Measurements from ENCODE around the gene METTL25. TPM values are rescaled to one million over a fixed set of nuclear protein-coding genes. Genes with fewer than 3 reads are reported as not detected.

The METTL25 gene
- polyA plus RNA-seq, 1 of the 3 experiments (the other 2 are of a cell fraction), result 3.0 TPM

DNA sequence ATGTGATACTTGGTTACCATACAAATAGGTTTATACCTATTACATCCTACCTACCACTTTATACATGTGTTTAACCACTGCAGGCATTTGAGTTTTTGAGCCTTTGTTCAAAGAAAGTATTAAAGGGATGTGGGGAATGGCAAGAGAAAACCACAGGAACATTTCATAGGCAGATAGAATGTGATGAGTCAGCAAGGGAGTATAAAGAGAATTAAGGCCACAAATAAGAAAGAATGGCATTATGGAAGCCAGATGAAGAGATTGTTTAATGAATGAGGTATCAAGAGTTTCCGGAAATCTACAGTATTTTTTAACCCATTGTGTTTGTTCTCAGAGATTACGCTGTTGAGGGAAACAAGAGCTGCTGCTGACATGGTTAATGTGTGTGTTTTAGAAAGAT lies 66.9 kb downstream of the METTL25 start:
- 59% methylated on average over 2 of the region's 2 CpGs for WGBS (ENCODE audit: low lambda C conversion rate)
- H3K27ac ChIP-seq (ENCODE audit: low read depth in 2 of 2, low read length in 1 of 2), result peak overlapping the region in 1 of 2 experiments; percentile 39; a peak in 1 of 4 replicates

More for the DNA sequence above, 66.9 kb downstream of the METTL25 start:
- DNase-seq, result no peak
- no peaks in the 10 kb centered on the region for H3K36me3 ChIP-seq (replicated peaks in 1 of 2; ENCODE audit: control insufficient read depth in 1 of 2, insufficient read depth in 2 of 2, low read length in 1 of 2)
- H3K4me1 ChIP-seq (ENCODE audit: control insufficient read depth in 1 of 2, insufficient read depth in 2 of 2, low read depth in 1 of 2, low read length in 1 of 2), result peaks cover 0 to 3% of the 10 kb centered on the region in 2 experiments; a peak in 1 of 4 replicates
- ChIA-PET POLR2A (no interaction called here), CTCF (no interaction called here)
- TF ChIP-seq, protein P1, sequence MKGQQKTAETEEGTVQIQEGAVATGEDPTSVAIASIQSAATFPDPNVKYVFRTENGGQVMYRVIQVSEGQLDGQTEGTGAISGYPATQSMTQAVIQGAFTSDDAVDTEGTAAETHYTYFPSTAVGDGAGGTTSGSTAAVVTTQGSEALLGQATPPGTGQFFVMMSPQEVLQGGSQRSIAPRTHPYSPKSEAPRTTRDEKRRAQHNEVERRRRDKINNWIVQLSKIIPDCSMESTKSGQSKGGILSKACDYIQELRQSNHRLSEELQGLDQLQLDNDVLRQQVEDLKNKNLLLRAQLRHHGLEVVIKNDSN (IDR thresholded peaks at IDR 0.05; ENCODE audit: borderline replicate concordance, low read depth), result no peak
- TF ChIP-seq YY1 (IDR thresholded peaks at IDR 0.05; ENCODE audit: low read depth) (no peak), GATA2 (CRISPR knock-in tag; IDR thresholded peaks at IDR 0.05) (no peak), MEF2A (IDR thresholded peaks at IDR 0.05; ENCODE audit: borderline replicate concordance, low read depth) (no peak), FOXJ3 (CRISPR knock-in tag; IDR thresholded peaks at IDR 0.05) (no peak), RXRA (IDR thresholded peaks at IDR 0.05; ENCODE audit: borderline replicate concordance, low read depth) (no peak), RAD21 (IDR thresholded peaks at IDR 0.05; ENCODE audit: low read length) (no peak), MXI1 (IDR thresholded peaks at IDR 0.05; ENCODE audit: low read depth, low read length) (no peak), FOSL2 (IDR thresholded peaks at IDR 0.05; ENCODE audit: borderline replicate concordance, low read depth) (peak; percentile 60; the same call in 1 of the 2 replicates), GABPA (IDR thresholded peaks at IDR 0.05; ENCODE audit: low read depth) (no peak), NFIC (IDR thresholded peaks at IDR 0.05; ENCODE audit: borderline replicate concordance) (no peak), JUND (IDR thresholded peaks at IDR 0.05) (peak; percentile 54; the same call in 1 of the 2 replicates), TCF12 (IDR thresholded peaks at IDR 0.05) (peak; percentile 59), POLR2AphosphoS5 (IDR thresholded peaks at IDR 0.05; ENCODE audit: low read depth, low read length) (no peak), TAF1 (IDR thresholded peaks at IDR 0.05; ENCODE audit: borderline replicate concordance, low read depth, low read length) (no peak)
- TF ChIP-seq, protein P2, sequence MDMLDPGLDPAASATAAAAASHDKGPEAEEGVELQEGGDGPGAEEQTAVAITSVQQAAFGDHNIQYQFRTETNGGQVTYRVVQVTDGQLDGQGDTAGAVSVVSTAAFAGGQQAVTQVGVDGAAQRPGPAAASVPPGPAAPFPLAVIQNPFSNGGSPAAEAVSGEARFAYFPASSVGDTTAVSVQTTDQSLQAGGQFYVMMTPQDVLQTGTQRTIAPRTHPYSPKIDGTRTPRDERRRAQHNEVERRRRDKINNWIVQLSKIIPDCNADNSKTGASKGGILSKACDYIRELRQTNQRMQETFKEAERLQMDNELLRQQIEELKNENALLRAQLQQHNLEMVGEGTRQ (IDR thresholded peaks at IDR 0.05; ENCODE audit: borderline replicate concordance, low read depth, low read length), result no peak
- TF ChIP-seq, protein P3, sequence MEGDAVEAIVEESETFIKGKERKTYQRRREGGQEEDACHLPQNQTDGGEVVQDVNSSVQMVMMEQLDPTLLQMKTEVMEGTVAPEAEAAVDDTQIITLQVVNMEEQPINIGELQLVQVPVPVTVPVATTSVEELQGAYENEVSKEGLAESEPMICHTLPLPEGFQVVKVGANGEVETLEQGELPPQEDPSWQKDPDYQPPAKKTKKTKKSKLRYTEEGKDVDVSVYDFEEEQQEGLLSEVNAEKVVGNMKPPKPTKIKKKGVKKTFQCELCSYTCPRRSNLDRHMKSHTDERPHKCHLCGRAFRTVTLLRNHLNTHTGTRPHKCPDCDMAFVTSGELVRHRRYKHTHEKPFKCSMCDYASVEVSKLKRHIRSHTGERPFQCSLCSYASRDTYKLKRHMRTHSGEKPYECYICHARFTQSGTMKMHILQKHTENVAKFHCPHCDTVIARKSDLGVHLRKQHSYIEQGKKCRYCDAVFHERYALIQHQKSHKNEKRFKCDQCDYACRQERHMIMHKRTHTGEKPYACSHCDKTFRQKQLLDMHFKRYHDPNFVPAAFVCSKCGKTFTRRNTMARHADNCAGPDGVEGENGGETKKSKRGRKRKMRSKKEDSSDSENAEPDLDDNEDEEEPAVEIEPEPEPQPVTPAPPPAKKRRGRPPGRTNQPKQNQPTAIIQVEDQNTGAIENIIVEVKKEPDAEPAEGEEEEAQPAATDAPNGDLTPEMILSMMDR (IDR thresholded peaks at IDR 0.05), result no peak
- TF ChIP-seq, protein P4, sequence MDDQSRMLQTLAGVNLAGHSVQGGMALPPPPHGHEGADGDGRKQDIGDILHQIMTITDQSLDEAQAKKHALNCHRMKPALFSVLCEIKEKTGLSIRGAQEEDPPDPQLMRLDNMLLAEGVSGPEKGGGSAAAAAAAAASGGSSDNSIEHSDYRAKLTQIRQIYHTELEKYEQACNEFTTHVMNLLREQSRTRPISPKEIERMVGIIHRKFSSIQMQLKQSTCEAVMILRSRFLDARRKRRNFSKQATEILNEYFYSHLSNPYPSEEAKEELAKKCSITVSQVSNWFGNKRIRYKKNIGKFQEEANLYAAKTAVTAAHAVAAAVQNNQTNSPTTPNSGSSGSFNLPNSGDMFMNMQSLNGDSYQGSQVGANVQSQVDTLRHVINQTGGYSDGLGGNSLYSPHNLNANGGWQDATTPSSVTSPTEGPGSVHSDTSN (IDR thresholded peaks at IDR 0.05), result peak; percentile 26
- no peaks in the 10 kb centered on the region for H3K27me3 ChIP-seq (ENCODE audit: insufficient read depth)
- H4K20me1 ChIP-seq (ENCODE audit: insufficient read depth), result no peaks in the 10 kb centered on the region
- H3K9me2 ChIP-seq, result no peaks in the 10 kb centered on the region
- no peaks in the 10 kb centered on the region for H3K9me3 ChIP-seq
- H3K79me2 ChIP-seq (ENCODE audit: insufficient read depth), result no peaks in the 10 kb centered on the region
- no peak overlapping the region for H3K4me3 ChIP-seq (ENCODE audit: low read depth in 2 of 2, low read length in 1 of 2)
- H3F3A ChIP-seq (replicated peaks; ENCODE audit: insufficient read depth), result no peaks in the 10 kb centered on the region
- H3K4me2 ChIP-seq, result no peak overlapping the region
- H2AFZ ChIP-seq (ENCODE audit: low read depth), result no peak overlapping the region
- no peak overlapping the region for H3K9ac ChIP-seq

Measured in SK-N-SH (cell line).